Muscle of leg (tissue), 11 donors: ENCODE measurements around the gene OR51B5. TPM values are rescaled to one million over a fixed set of nuclear protein-coding genes. Genes with fewer than 3 reads are reported as not detected.
"Not testable (repeated sequence)": the region's sequence is repeated elsewhere in the genome, so short reads cannot be mapped to it uniquely, and the experiment has no call there.

ENCODE experiments used
- DNase-seq: peaks from one replicate; pipeline ENCODE4 v3.0.0; 2013
- H3K27ac ChIP-seq: one replicate; pipeline ENCODE4 v1.5.1; 2013; ENCODE audit warnings: mild to moderate bottlenecking, low read length, control low read depth
- H3K27me3 ChIP-seq: one replicate; pipeline ENCODE4 v1.6.1; 2013; ENCODE audit warnings: low read length; ENCODE audit not compliant: control insufficient read depth, insufficient read depth
- H3K36me3 ChIP-seq: one replicate; pipeline ENCODE4 v1.6.1; 2013; ENCODE audit warnings: low read length; ENCODE audit not compliant: control insufficient read depth, insufficient read depth
- H3K4me1 ChIP-seq: one replicate; pipeline ENCODE4 v1.6.1; 2013; ENCODE audit warnings: low read length; ENCODE audit not compliant: control insufficient read depth, insufficient read depth
- H3K4me3 ChIP-seq: one replicate; pipeline ENCODE4 v1.5.1; 2013; ENCODE audit warnings: low read length, control low read depth
- H3K9me3 ChIP-seq: replicated peaks from 2 replicates; pipeline ENCODE4 v1.6.1; 2013; ENCODE audit warnings: low read depth, low read length; ENCODE audit not compliant: control insufficient read depth
- WGBS: methylation state at CpG from one replicate; pipeline ENCODE4 v1.1.5; 2013; ENCODE audit warnings: missing lambda C conversion rate; ENCODE audit not compliant: insufficient coverage; 5-methylcytosine and 5-hydroxymethylcytosine counted together
- polyA plus RNA-seq, 8 donors: library from polyadenylated mRNA; unstranded; fragments of 120-200 nt; gene quantifications; one replicate each; pipeline versions ENCODE4 v1.2.1 to v1.2.3, GENCODE V29; 2013; ENCODE audit warnings: inconsistent platforms in 1 of 8, low replicate concordance in 1 of 8; ENCODE audit not compliant: insufficient read length in 8 of 8, insufficient read depth in 1 of 8
- total RNA-seq: library from RNA; stranded (reverse); fragments of 120-200 nt; gene quantifications from one replicate; pipeline ENCODE4 v1.2.4, GENCODE V29; 2013

OR51B5 gene
- total and polyA plus RNA-seq, 9 donors, result 0.20 to 0.31 (median 0.27) TPM; not detected in 5

- H3K27ac ChIP-seq, H3K4me1 ChIP-seq, DNase-seq, H3K27me3 ChIP-seq, H3K9me3 ChIP-seq, H3K4me3 ChIP-seq, H3K36me3 ChIP-seq: not testable (repeated sequence)
- WGBS, result no CpG with 5 or more reads among the region's 1 CpG
These were observed 6.1 kb downstream of the OR51B5 start for GRCh38 chr11:5337253-5337652.

GRCh38 chr11:5336331-5336730 is 7.0 kb downstream of the OR51B5 start:
- Histone ChIP-seq H3K27me3 (no peaks in the 10 kb centered on the region), H3K9me3 (no peaks in the 10 kb centered on the region)
- DNase-seq, result no peak

GRCh38 chr11:5335170-5335569 is 8.2 kb downstream of the OR51B5 start:
- H3K27me3 ChIP-seq, result no peaks in the 10 kb centered on the region
- no peak overlapping the region for H3K4me3 ChIP-seq
- no peaks in the 10 kb centered on the region for H3K9me3 ChIP-seq
- H3K4me1 ChIP-seq, result no peaks in the 10 kb centered on the region
- H3K27ac ChIP-seq, result no peak overlapping the region
- no peaks in the 10 kb centered on the region for H3K36me3 ChIP-seq
- WGBS, result no CpG with 5 or more reads among the region's 1 CpG
- no peak for DNase-seq

More at GRCh38 chr11:5336331-5336730, 7.0 kb downstream of the OR51B5 start:
- Histone ChIP-seq H3K4me1 (no peaks in the 10 kb centered on the region), H3K36me3 (no peaks in the 10 kb centered on the region), H3K4me3 (no peak overlapping the region), H3K27ac (no peak overlapping the region)

GRCh38 chr11:5324197-5324596 is 19.1 kb downstream of the OR51B5 start, which contains the start of gene OR51B2:
Gene OR51B2 (minus strand): TSS chr11:5324297. CDS start chr11:5324297, 0 bp downstream.
- H3K4me3 ChIP-seq, result no peak within 1 kb of the TSS
- 100% methylated on average over 1 of the region's 3 CpGs for WGBS
- no peaks in the 10 kb centered on the region for H3K36me3 ChIP-seq
- no peaks in the 10 kb centered on the region for H3K9me3 ChIP-seq
- no peak within 1 kb of the TSS for H3K27ac ChIP-seq
- no peaks in the 10 kb centered on the region for H3K27me3 ChIP-seq
- no peak for DNase-seq
- no peaks in the 10 kb centered on the region for H3K4me1 ChIP-seq

GRCh38 chr11:5317292-5317691 is 26.0 kb downstream of the OR51B5 start:
- no peak for DNase-seq
- no peak overlapping the region for H3K4me3 ChIP-seq
- H3K4me1 ChIP-seq, result no peaks in the 10 kb centered on the region
- H3K27me3 ChIP-seq, result no peaks in the 10 kb centered on the region
- H3K27ac ChIP-seq, result no peak overlapping the region
- H3K36me3 ChIP-seq, result no peaks in the 10 kb centered on the region
- no CpG with 5 or more reads among the region's 5 CpGs for WGBS
- no peaks in the 10 kb centered on the region for H3K9me3 ChIP-seq

GRCh38 chr11:5313326-5314023 is 29.8 kb downstream of the OR51B5 start:
- H3K27ac ChIP-seq, DNase-seq, H3K36me3 ChIP-seq, H3K4me3 ChIP-seq, H3K27me3 ChIP-seq, H3K9me3 ChIP-seq, H3K4me1 ChIP-seq: not testable (repeated sequence)
- no CpG with 5 or more reads among the region's 3 CpGs for WGBS

GRCh38 chr11:5310423-5310822 is 32.9 kb downstream of the OR51B5 start:
- Histone ChIP-seq H3K36me3 (no peaks in the 10 kb centered on the region), H3K4me1 (no peaks in the 10 kb centered on the region), H3K27me3 (no peaks in the 10 kb centered on the region), H3K4me3 (no peak overlapping the region), H3K9me3 (no peaks in the 10 kb centered on the region), H3K27ac (no peak overlapping the region)
- no peak for DNase-seq
- WGBS, result no CpG with 5 or more reads among the region's 1 CpG

GRCh38 chr11:5307256-5308019 is 35.9 kb downstream of the OR51B5 start:
- H3K27ac ChIP-seq, result no peak overlapping the region
- H3K27me3 ChIP-seq, result no peaks in the 10 kb centered on the region
- DNase-seq, result no peak
- H3K4me3 ChIP-seq, result no peak overlapping the region
- no peaks in the 10 kb centered on the region for H3K4me1 ChIP-seq
- no CpG with 5 or more reads among the region's 2 CpGs for WGBS
- no peaks in the 10 kb centered on the region for H3K9me3 ChIP-seq
- H3K36me3 ChIP-seq, result no peaks in the 10 kb centered on the region

GRCh38 chr11:5304046-5304445 is 39.3 kb downstream of the OR51B5 start:
- Histone ChIP-seq H3K4me3 (no peak overlapping the region), H3K9me3 (no peaks in the 10 kb centered on the region), H3K4me1 (no peaks in the 10 kb centered on the region), H3K27me3 (no peaks in the 10 kb centered on the region), H3K36me3 (no peaks in the 10 kb centered on the region), H3K27ac (no peak overlapping the region)
- no CpG with 5 or more reads among the region's 1 CpG for WGBS
- DNase-seq, result no peak

- WGBS, result 90% methylated on average over 2 of the region's 5 CpGs
- Histone ChIP-seq H3K4me1 (no peaks in the 10 kb centered on the region), H3K36me3 (no peaks in the 10 kb centered on the region), H3K27ac (no peak overlapping the region), H3K27me3 (no peaks in the 10 kb centered on the region), H3K9me3 (no peaks in the 10 kb centered on the region), H3K4me3 (no peak overlapping the region)
- DNase-seq, result no peak
These were observed 39.7 kb downstream of the OR51B5 start for GRCh38 chr11:5303626-5304025.
